Liver (tissue), 9 donors: Measurements from ENCODE around the gene COL27A1. TPM values are rescaled to one million over a fixed set of nuclear protein-coding genes. Genes with fewer than 3 reads are reported as not detected.
A peak's percentile ranks its signal among the peaks of the same experiment; 100 is the strongest.

Source experiments
- DNase-seq: peaks from one replicate; pipeline ENCODE4 v3.0.0-alpha.2; 2017; ENCODE audit warnings: low spot score
- H3K27ac ChIP-seq, 2 donors: one replicate each; pipeline ENCODE4 v1.7.0; 2013; ENCODE audit warnings: inconsistent platforms in 2 of 2, low read length in 2 of 2, control low read depth in 1 of 2, low read depth in 1 of 2, mild to moderate bottlenecking in 1 of 2
- H3K27me3 ChIP-seq, 4 donors: one replicate each; pipeline versions ENCODE4 v1.6.1 to v1.7.0; 2013; ENCODE audit warnings: low read length in 3 of 4, inconsistent platforms in 1 of 4, mild to moderate bottlenecking in 1 of 4, moderate library complexity in 1 of 4; ENCODE audit not compliant: control insufficient read depth in 4 of 4, insufficient read depth in 4 of 4
- H3K36me3 ChIP-seq, 4 donors: one replicate each; pipeline versions ENCODE4 v1.6.1 to v1.7.0; 2013; ENCODE audit warnings: low read length in 3 of 4, mild to moderate bottlenecking in 3 of 4, low read depth in 1 of 4, moderate library complexity in 1 of 4; ENCODE audit not compliant: control insufficient read depth in 4 of 4, insufficient read depth in 3 of 4
- H3K4me1 ChIP-seq, 4 donors: one replicate each; pipeline versions ENCODE4 v1.6.1 to v1.7.0; 2013; ENCODE audit warnings: low read length in 3 of 4, mild to moderate bottlenecking in 3 of 4, moderate library complexity in 1 of 4; ENCODE audit not compliant: control insufficient read depth in 4 of 4, insufficient read depth in 4 of 4
- H3K4me3 ChIP-seq, 3 donors: one replicate each; pipeline versions ENCODE4 v1.6.1 to v1.7.0; 2013; ENCODE audit warnings: low read length in 3 of 3, control low read depth in 1 of 3, low read depth in 1 of 3, mild to moderate bottlenecking in 1 of 3
- H3K9ac ChIP-seq, 2 donors: one replicate each; pipeline ENCODE4 v1.7.0; 2013; ENCODE audit warnings: low read length in 2 of 2, mild to moderate bottlenecking in 2 of 2, moderate library complexity in 2 of 2, control low read depth in 1 of 2, low read depth in 1 of 2
- H3K9me3 ChIP-seq, 4 donors: one replicate each; pipeline versions ENCODE4 v1.6.1 to v1.7.0; 2013; ENCODE audit warnings: low read length in 3 of 4; ENCODE audit not compliant: control insufficient read depth in 4 of 4
- ATF3 ChIP-seq: IDR thresholded peaks from 2 replicates; pipeline ENCODE4 v1.6.1; 2016; ENCODE audit warnings: antibody characterized with exemption
- EGR1 ChIP-seq, 2 donors: IDR thresholded peaks; 2 replicates each; pipeline ENCODE4 v1.6.1; 2016 to 2018; ENCODE audit warnings: antibody characterized with exemption in 2 of 2, low read depth in 2 of 2
- FOXA1 ChIP-seq: IDR thresholded peaks from 2 replicates; pipeline ENCODE4 v1.6.1; 2016; ENCODE audit warnings: antibody characterized with exemption
- FOXA2 ChIP-seq: IDR thresholded peaks from 2 replicates; pipeline ENCODE4 v1.6.1; 2016; ENCODE audit warnings: antibody characterized with exemption
- GABPA ChIP-seq, 2 donors: IDR thresholded peaks in 1 of 2; conservative IDR thresholded peaks in 1 of 2; 2 replicates each; pipeline ENCODE4 v1.6.1; 2016; ENCODE audit warnings: antibody characterized with exemption in 2 of 2, mild to moderate bottlenecking in 1 of 2, moderate library complexity in 1 of 2
- HNF4A ChIP-seq, 2 donors: conservative IDR thresholded peaks; 2 replicates each; pipeline ENCODE4 v1.6.1; 2016; ENCODE audit warnings: antibody characterized with exemption in 2 of 2, mild to moderate bottlenecking in 2 of 2
- HNF4G ChIP-seq: IDR thresholded peaks from 2 replicates; pipeline ENCODE4 v1.6.1; 2016; ENCODE audit warnings: antibody characterized with exemption
- JUND ChIP-seq, 2 donors: IDR thresholded peaks; 2 replicates each; pipeline ENCODE4 v1.6.1; 2016; ENCODE audit warnings: antibody characterized with exemption in 2 of 2
- NR2F2 ChIP-seq: IDR thresholded peaks from 2 replicates; pipeline ENCODE4 v1.6.1; 2016; ENCODE audit warnings: antibody characterized with exemption
- RAD21 ChIP-seq, 2 donors: IDR thresholded peaks; 2 replicates each; pipeline ENCODE4 v1.6.1; 2016; ENCODE audit warnings: antibody characterized with exemption in 2 of 2, mild to moderate bottlenecking in 2 of 2
- TAF1 ChIP-seq: conservative IDR thresholded peaks from 2 replicates; pipeline ENCODE4 v1.6.1; 2016; ENCODE audit warnings: antibody characterized with exemption, mild to moderate bottlenecking
- YY1 ChIP-seq: IDR thresholded peaks from 2 replicates; pipeline ENCODE4 v1.6.1; 2016; ENCODE audit warnings: antibody characterized with exemption, mild to moderate bottlenecking
- ZBTB33 ChIP-seq: IDR thresholded peaks from 2 replicates; pipeline ENCODE4 v1.6.1; 2016; ENCODE audit warnings: antibody characterized with exemption
- WGBS: extraction: QIAGEN DNeasy Blood & Tissue Kit; methylation state at CpG from one replicate; pipeline ENCODE4 v1.1.7; 2013; 5-methylcytosine and 5-hydroxymethylcytosine counted together
- polyA plus RNA-seq, 2 donors: library from polyadenylated mRNA; stranded (reverse) in 1 of 2; unstranded in 1 of 2; fragments of 200-250 nt in 1 of 2; fragments of >200 nt in 1 of 2; fragmentation: Nextera tagmentation in 1 of 2; extraction: Ambion mirVana in 1 of 2; gene quantifications; one replicate each; pipeline versions ENCODE4 v1.2.1 to v1.2.3, GENCODE V29; 2013 to 2015
- total RNA-seq, 2 donors: library from RNA; depleted of rRNA; stranded (reverse); fragments of >200 nt; gene quantifications; one replicate each; pipeline ENCODE4 v1.2.3, GENCODE V29; 2014
- TF ChIP-seq, protein P1 (sequence below): IDR thresholded peaks from 2 replicates; pipeline ENCODE4 v1.6.1; 2016; ENCODE audit warnings: antibody characterized with exemption
- donor health status: healthy.
- donor health status: healthy.
- donor health status: healthy.
- donor health status: healthy.
- donor health status: healthy.

Gene COL27A1
- total and polyA plus RNA-seq, 4 donors = 7.0 to 20.4 (median 12.0) TPM

DNA sequence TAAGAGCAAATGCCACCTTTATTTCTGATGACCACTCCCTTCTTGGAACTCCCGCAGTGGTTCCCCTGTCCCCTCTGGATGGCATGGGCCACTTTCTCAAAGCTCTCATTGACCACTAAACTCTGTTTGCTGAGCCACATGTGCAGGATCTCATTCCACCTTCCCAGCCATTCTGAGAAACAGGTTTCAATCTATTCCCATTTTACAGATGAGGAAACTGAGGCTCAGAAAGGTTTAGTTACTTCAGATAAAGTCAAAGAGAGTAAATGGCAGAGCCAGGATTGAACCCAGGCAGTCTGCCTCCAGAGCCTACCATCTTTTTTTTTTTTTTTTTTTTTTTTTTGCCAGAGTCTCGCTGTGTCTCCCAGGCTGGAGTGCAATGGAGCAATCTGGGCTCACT is 24.2 kb downstream of the COL27A1 start:
- Histone ChIP-seq H3K27me3 (no peaks in the 10 kb centered on the region), H3K4me1 (peaks cover 27 to 74% (median 65%) of the 10 kb centered on the region in 4 donors), H3K9me3 (no peaks in the 10 kb centered on the region), H3K9ac (no peak overlapping the region), H3K36me3 (peaks cover 0 to 3% (median 0%) of the 10 kb centered on the region in 4 donors), H3K4me3 (no peak overlapping the region), H3K27ac (peak overlapping the region; percentile 88 to 93)
- WGBS = 92% methylated on average over 2 of the region's 2 CpGs
- DNase-seq = no peak
- no peak for TF ChIP-seq RAD21 (IDR thresholded peaks at IDR 0.05)
- no peak for TF ChIP-seq GABPA (IDR thresholded peaks at IDR 0.05 in 1 of 2, conservative IDR thresholded peaks at IDR 0.05 in 1 of 2)
- TF ChIP-seq, protein P1, sequence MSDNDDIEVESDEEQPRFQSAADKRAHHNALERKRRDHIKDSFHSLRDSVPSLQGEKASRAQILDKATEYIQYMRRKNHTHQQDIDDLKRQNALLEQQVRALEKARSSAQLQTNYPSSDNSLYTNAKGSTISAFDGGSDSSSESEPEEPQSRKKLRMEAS = no peak
- TF ChIP-seq HNF4G = no peak
- no peak for TF ChIP-seq YY1
- no peak for TF ChIP-seq TAF1
- TF ChIP-seq FOXA2 = no peak
- TF ChIP-seq EGR1 (IDR thresholded peaks at IDR 0.05; ENCODE audit: low read depth in 2 of 2) = no peak
- TF ChIP-seq ZBTB33 = no peak
- TF ChIP-seq FOXA1 = no peak
- no peak for TF ChIP-seq NR2F2
- TF ChIP-seq JUND (IDR thresholded peaks at IDR 0.05) = no peak

DNA sequence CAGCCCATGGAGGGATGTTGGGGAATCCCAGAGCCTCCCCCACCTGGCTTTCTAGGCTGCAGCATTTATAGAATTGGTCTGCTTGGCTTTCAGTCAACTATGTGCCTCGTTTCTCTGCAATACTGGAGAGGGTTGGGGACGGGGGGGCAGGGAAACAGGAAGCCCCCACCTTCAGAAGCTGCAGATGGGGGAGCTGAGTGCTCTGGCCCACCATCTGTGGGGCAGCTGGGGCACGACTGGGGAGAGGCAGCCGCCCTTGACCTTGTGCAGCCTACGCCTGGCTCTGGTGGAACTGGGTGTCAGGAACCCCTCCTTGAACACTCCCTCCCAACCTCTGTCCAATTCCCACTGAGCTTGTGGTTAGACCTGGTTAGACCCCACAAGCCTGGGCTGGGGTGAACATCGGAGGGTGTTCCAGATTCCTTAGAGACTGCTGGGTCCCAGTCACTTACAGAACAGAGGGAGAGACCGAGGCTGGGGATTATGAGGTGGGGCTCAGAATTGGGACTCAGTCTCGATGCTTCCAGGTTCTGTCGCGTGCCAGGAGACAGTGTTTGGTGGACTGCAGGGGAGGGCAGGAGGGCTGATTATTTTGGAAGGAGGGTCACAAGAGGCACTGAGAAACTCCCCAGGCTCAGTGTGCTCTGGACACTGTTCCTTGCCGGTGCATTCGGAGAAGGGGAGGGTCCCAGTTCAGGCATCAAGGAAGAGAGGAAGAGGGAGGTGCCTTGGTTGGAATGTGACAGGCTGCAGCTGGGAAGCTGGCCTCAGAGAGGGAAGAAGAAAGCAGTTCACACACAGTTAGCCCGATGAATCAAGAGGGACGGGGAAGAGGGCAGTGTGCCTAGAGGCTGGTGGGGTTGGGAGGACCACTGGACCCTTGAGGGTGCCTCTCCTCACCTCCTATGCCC is 25.6 kb downstream of the COL27A1 start:
- no peak for DNase-seq
- WGBS = 70% methylated on average over 14 of the region's 14 CpGs

DNA sequence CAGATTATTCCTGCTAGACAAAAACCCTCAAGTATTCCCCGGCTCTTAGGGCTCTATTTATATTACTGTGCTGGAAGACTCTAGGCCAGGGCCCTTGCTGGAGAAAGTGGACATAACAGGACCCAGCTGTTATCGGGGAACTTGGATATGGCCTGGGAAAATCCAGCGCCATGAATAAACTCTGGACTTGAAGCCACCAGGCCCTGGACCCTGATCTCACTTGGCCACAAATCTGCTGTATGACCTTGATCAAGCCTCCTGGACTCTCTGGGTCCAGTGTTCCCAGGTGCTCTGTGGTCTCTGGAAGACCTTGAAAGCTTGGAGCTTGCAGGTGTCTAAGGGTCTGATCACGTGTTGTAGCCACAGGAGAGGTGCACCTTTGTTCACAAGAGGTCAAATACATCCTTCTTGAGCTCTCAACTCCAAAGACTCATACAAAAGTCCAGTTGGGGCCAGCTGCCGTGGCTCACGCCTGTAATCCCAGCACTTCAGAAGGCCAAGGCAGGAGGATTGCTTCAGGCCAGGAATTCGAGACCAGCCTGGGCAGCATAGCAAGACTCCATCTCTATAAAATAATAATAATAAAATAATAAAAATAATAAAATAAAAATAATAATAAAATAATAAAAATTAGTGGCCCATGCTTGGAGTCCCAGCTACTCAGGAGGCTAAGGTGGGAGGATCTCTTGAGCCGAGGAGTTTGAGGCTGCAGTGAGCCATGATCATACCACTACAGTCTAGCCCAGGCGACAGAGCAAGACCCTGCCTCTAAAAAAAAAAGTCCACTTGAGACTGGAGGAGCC is 26.5 kb downstream of the COL27A1 start:
- Histone ChIP-seq H3K27ac (peak overlapping the region; percentile 43 to 48), H3K36me3 (peaks cover 0 to 7% (median 3%) of the 10 kb centered on the region in 4 donors), H3K4me1 (peaks cover 17 to 54% (median 45%) of the 10 kb centered on the region in 4 donors), H3K9ac (no peak overlapping the region), H3K9me3 (no peaks in the 10 kb centered on the region), H3K4me3 (no peak overlapping the region), H3K27me3 (no peaks in the 10 kb centered on the region)
- 68% methylated on average over 9 of the region's 9 CpGs for WGBS
- DNase-seq = no peak
- TF ChIP-seq, protein P1 = no peak
- TF ChIP-seq YY1 = no peak
- TF ChIP-seq TAF1 = no peak
- peak; percentile 92 to 95 for TF ChIP-seq HNF4A (conservative IDR thresholded peaks at IDR 0.05)
- no peak for TF ChIP-seq ATF3
- peak; percentile 44 for TF ChIP-seq NR2F2
- TF ChIP-seq ZBTB33 = no peak
- TF ChIP-seq GABPA (IDR thresholded peaks at IDR 0.05 in 1 of 2, conservative IDR thresholded peaks at IDR 0.05 in 1 of 2) = no peak

More for the DNA sequence above, 25.6 kb downstream of the COL27A1 start:
- Histone ChIP-seq H3K27ac (peak overlapping the region; percentile 43 to 48), H3K4me1 (peaks cover 19 to 62% (median 51%) of the 10 kb centered on the region in 4 donors), H3K36me3 (peaks cover 0 to 3% (median 0%) of the 10 kb centered on the region in 4 donors), H3K9me3 (no peaks in the 10 kb centered on the region), H3K27me3 (no peaks in the 10 kb centered on the region), H3K4me3 (no peak overlapping the region), H3K9ac (no peak overlapping the region)
- TF ChIP-seq ATF3 (no peak), GABPA (IDR thresholded peaks at IDR 0.05 in 1 of 2, conservative IDR thresholded peaks at IDR 0.05 in 1 of 2) (no peak)
